HEK293 (cell line): ENCODE results near the gene MCM3AP.

Source experiments
- CTCF ChIA-PET: fragments of 350-600 bp; formaldehyde crosslinking; extraction: SDS; loops from one replicate; lab custom pipeline; 2021; ENCODE audit warnings: antibody characterized with exemption; lab: Yijun Ruan, JAX
- POLR2A ChIA-PET: fragments of 300-600 bp; formaldehyde crosslinking; extraction: SDS; loops from one replicate; lab custom pipeline; 2020; ENCODE audit warnings: antibody characterized with exemption, inconsistent platforms; lab: Yijun Ruan, JAX
- H3K27ac ChIP-seq: fragments of 200-500 bp; sonication (Bioruptor generic); 2 replicates; pipeline ENCODE4 v1.5.1; 2014; ENCODE audit warnings: low read depth, low read length, control low read depth, inconsistent platforms; ENCODE audit errors: extremely low read depth
- H3K36me3 ChIP-seq, 2 experiments: fragments of 200-500 bp in 1 of 2; sonication (Bioruptor generic) in 1 of 2; 1 replicate in 1 of 2; 2 replicates in 1 of 2; pipeline ENCODE4 v1.5.1; 2014 to 2017; ENCODE audit warnings: inconsistent platforms in 2 of 2, low read length in 2 of 2; ENCODE audit not compliant: control insufficient read depth in 2 of 2, insufficient read depth in 1 of 2
- H3K4me1 ChIP-seq: fragments of 200-500 bp; sonication (Bioruptor generic); 2 replicates; pipeline ENCODE4 v1.5.1; 2014; ENCODE audit warnings: mild to moderate bottlenecking, low read length, inconsistent platforms; ENCODE audit not compliant: control insufficient read depth, insufficient read depth
- H3K4me3 ChIP-seq: 2 replicates; pipeline ENCODE4 v1.5.1; 2011; ENCODE audit warnings: low read depth, mild to moderate bottlenecking, control low read depth, low read length, moderate library complexity
- H3K9me3 ChIP-seq: fragments of 200-500 bp; sonication (Bioruptor generic); 2 replicates; pipeline ENCODE4 v1.5.1; 2014; ENCODE audit warnings: low read depth, low read length, inconsistent platforms; ENCODE audit not compliant: control insufficient read depth, insufficient read depth
- FEZF1 ChIP-seq: fragments of 450-650 bp; formaldehyde crosslinking; IDR thresholded peaks from 2 replicates; pipeline ENCODE4 v1.5.1; 2016; ENCODE audit warnings: missing biosample characterization, missing genetic modification characterization
- GLIS2 ChIP-seq: fragments of 450-650 bp; formaldehyde crosslinking; IDR thresholded peaks from 2 replicates; pipeline ENCODE4 v1.5.1; 2016; ENCODE audit warnings: missing biosample characterization, missing genetic modification characterization
- KLF17 ChIP-seq: fragments of 450-650 bp; formaldehyde crosslinking; IDR thresholded peaks from 2 replicates; pipeline ENCODE4 v1.5.1; 2016; ENCODE audit warnings: missing biosample characterization, missing genetic modification characterization
- PRDM1 ChIP-seq: fragments of 450-650 bp; formaldehyde crosslinking; IDR thresholded peaks from 2 replicates; pipeline ENCODE4; 2016; ENCODE audit warnings: missing biosample characterization, missing genetic modification characterization
- SP3 ChIP-seq: fragments of 450-650 bp; formaldehyde crosslinking; IDR thresholded peaks from 2 replicates; pipeline ENCODE4 v1.5.1; 2016; ENCODE audit warnings: missing biosample characterization, missing genetic modification characterization
- ZBTB26 ChIP-seq: fragments of 450-650 bp; formaldehyde crosslinking; optimal IDR thresholded peaks from 2 replicates; pipeline ENCODE3; 2016; ENCODE audit warnings: missing biosample characterization, mild to moderate bottlenecking, missing genetic modification characterization
- ZBTB44 ChIP-seq: fragments of 450-650 bp; IDR thresholded peaks from 2 replicates; pipeline ENCODE4 v1.5.1; 2018; ENCODE audit warnings: missing biosample characterization, mild to moderate bottlenecking, missing genetic modification characterization
- ZFP3 ChIP-seq: fragments of 450-650 bp; formaldehyde crosslinking; IDR thresholded peaks from 2 replicates; pipeline ENCODE4 v1.5.1; 2016; ENCODE audit warnings: low read depth, missing biosample characterization, missing genetic modification characterization
- ZIC2 ChIP-seq: fragments of 450-650 bp; formaldehyde crosslinking; IDR thresholded peaks from 2 replicates; pipeline ENCODE4 v1.5.1; 2016; ENCODE audit warnings: missing biosample characterization, missing genetic modification characterization
- ZNF114 ChIP-seq: fragments of 450-650 bp; formaldehyde crosslinking; IDR thresholded peaks from 2 replicates; pipeline ENCODE4 v1.5.0; 2017; ENCODE audit warnings: missing biosample characterization, missing genetic modification characterization
- ZNF121 ChIP-seq: fragments of 450-650 bp; formaldehyde crosslinking; IDR thresholded peaks from 2 replicates; pipeline ENCODE4 v1.5.1; 2016; ENCODE audit warnings: missing biosample characterization, missing genetic modification characterization
- ZNF266 ChIP-seq: fragments of 450-650 bp; formaldehyde crosslinking; IDR thresholded peaks from 2 replicates; pipeline ENCODE4 v1.5.1; 2016; ENCODE audit warnings: missing biosample characterization, missing genetic modification characterization, low read depth
- ZNF280C ChIP-seq: fragments of 450-650 bp; formaldehyde crosslinking; IDR thresholded peaks from 2 replicates; pipeline ENCODE4 v1.5.1; 2016; ENCODE audit warnings: missing biosample characterization, missing genetic modification characterization
- ZNF292 ChIP-seq: fragments of 450-650 bp; formaldehyde crosslinking; IDR thresholded peaks from 2 replicates; pipeline ENCODE4 v1.5.1; 2016; ENCODE audit warnings: low read depth, missing biosample characterization, missing genetic modification characterization, borderline replicate concordance
- ZNF311 ChIP-seq: fragments of 450-650 bp; formaldehyde crosslinking; IDR thresholded peaks from 2 replicates; pipeline ENCODE4 v1.5.1; 2017; ENCODE audit warnings: missing biosample characterization, missing genetic modification characterization, borderline replicate concordance
- ZNF558 ChIP-seq: fragments of 450-650 bp; formaldehyde crosslinking; IDR thresholded peaks from 2 replicates; pipeline ENCODE4 v1.5.1; 2016; ENCODE audit warnings: missing biosample characterization, missing genetic modification characterization
- ZNF585B ChIP-seq: fragments of 450-650 bp; formaldehyde crosslinking; IDR thresholded peaks from 2 replicates; pipeline ENCODE4 v1.5.1; 2016; ENCODE audit warnings: missing biosample characterization, missing genetic modification characterization
- ZNF600 ChIP-seq: fragments of 450-650 bp; formaldehyde crosslinking; IDR thresholded peaks from 2 replicates; pipeline ENCODE4 v1.5.1; 2016; ENCODE audit warnings: missing biosample characterization, missing genetic modification characterization
- ZNF626 ChIP-seq: fragments of 450-650 bp; sonication (Bioruptor Pico); formaldehyde crosslinking; IDR thresholded peaks from 2 replicates; pipeline ENCODE4 v1.5.1; 2018; ENCODE audit warnings: missing biosample characterization, missing genetic modification characterization, inconsistent platforms
- ZNF645 ChIP-seq: fragments of 450-650 bp; formaldehyde crosslinking; IDR thresholded peaks from 2 replicates; pipeline ENCODE4; 2016; ENCODE audit warnings: missing biosample characterization, missing genetic modification characterization
- ZNF776 ChIP-seq: fragments of 450-650 bp; formaldehyde crosslinking; IDR thresholded peaks from 2 replicates; pipeline ENCODE4 v1.5.0; 2017; ENCODE audit warnings: missing biosample characterization, missing genetic modification characterization, borderline replicate concordance
- ZNF791 ChIP-seq: fragments of 450-650 bp; formaldehyde crosslinking; IDR thresholded peaks from 2 replicates; pipeline ENCODE4 v1.5.1; 2016; ENCODE audit warnings: missing biosample characterization, missing genetic modification characterization
- ZNF843 ChIP-seq: fragments of 450-650 bp; formaldehyde crosslinking; IDR thresholded peaks from 2 replicates; pipeline ENCODE4 v1.5.1; 2016; ENCODE audit warnings: missing biosample characterization, missing genetic modification characterization

MCM3AP gene

GRCh38 chr21:46319186-46319585, 33.8 kb upstream of the MCM3AP start:
- peaks cover 22 to 55% of the 10 kb centered on the region in 2 experiments; a peak in 2 of 3 replicates for H3K36me3 ChIP-seq
- POLR2A ChIA-PET, result interaction anchor here (1.3 to 1.6 kb wide), 2 partner anchors 38 to 316 kb away, joined by 3 to 4 read pairs; partner anchors contain the start of gene PRMT2
- TF ChIP-seq SP3 (no peak), ZNF292 (tag by site-specific recombination) (no peak), ZNF843 (no peak), ZNF114 (tag by site-specific recombination) (no peak), KLF17 (peak; percentile 62), ZNF791 (tag by site-specific recombination) (no peak), ZNF645 (no peak), ZNF585B (tag by site-specific recombination) (no peak), ZNF121 (tag by site-specific recombination) (peak; percentile 96), ZNF600 (tag by site-specific recombination) (peak; percentile 72)
- TF ChIP-seq, all 188 proteins: peak for 3
- H3K4me3 ChIP-seq, result no peak overlapping the region
- H3K4me1 ChIP-seq, result peaks cover 10% of the 10 kb centered on the region
- peak overlapping the region; percentile 11; the same call in 1 of the 2 replicates for H3K27ac ChIP-seq
- no peaks in the 10 kb centered on the region for H3K9me3 ChIP-seq
- CTCF ChIA-PET, result no interaction called here

- H3K4me3 ChIP-seq, result no peak overlapping the region
- TF ChIP-seq FEZF1 (tag by site-specific recombination) (no peak), ZBTB26 (tag by site-specific recombination) (no peak), ZFP3 (tag by site-specific recombination) (no peak), PRDM1 (tag by site-specific recombination) (no peak), GLIS2 (tag by site-specific recombination) (peak; percentile 33; the same call in 1 of the 2 replicates), ZBTB44 (tag by site-specific recombination) (no peak), ZNF311 (tag by site-specific recombination) (no peak), ZNF266 (tag by site-specific recombination) (no peak), ZNF776 (tag by site-specific recombination) (no peak), ZNF280C (tag by site-specific recombination) (no peak), ZNF558 (no peak), ZNF626 (tag by site-specific recombination) (no peak), ZIC2 (tag by site-specific recombination) (peak; percentile 34; the same call in 1 of the 2 replicates)
- CTCF ChIA-PET, result no interaction called here
These were observed 33.0 kb upstream of the MCM3AP start for GRCh38 chr21:46318464-46318845.

More at GRCh38 chr21:46318464-46318845, 33.0 kb upstream of the MCM3AP start:
- H3K27ac ChIP-seq, result no peak overlapping the region
- POLR2A ChIA-PET, result interaction anchor here (2.1 kb wide), 1 partner anchor 17 kb away, joined by 5 read pairs; no protein-coding TSS in a partner anchor
- H3K4me1 ChIP-seq, result peaks cover 10% of the 10 kb centered on the region
- H3K9me3 ChIP-seq, result no peaks in the 10 kb centered on the region
- H3K36me3 ChIP-seq, result peaks cover 30 to 62% of the 10 kb centered on the region in 2 experiments; a peak in 2 of 3 replicates
